Raji (cell line): ENCODE data around the gene CNOT6.

ENCODE experiments used
- POLR2A ChIP-seq: IDR thresholded peaks from 2 replicates; pipeline ENCODE4 v1.6.1; 2011; ENCODE audit warnings: low read depth, low read length, control low read depth; ENCODE audit not compliant: insufficient read depth

CNOT6 gene

GRCh38 chr5:180516440-180516839 lies 22.3 kb downstream of the CNOT6 start:
- TF ChIP-seq POLR2A: no peak

DNA sequence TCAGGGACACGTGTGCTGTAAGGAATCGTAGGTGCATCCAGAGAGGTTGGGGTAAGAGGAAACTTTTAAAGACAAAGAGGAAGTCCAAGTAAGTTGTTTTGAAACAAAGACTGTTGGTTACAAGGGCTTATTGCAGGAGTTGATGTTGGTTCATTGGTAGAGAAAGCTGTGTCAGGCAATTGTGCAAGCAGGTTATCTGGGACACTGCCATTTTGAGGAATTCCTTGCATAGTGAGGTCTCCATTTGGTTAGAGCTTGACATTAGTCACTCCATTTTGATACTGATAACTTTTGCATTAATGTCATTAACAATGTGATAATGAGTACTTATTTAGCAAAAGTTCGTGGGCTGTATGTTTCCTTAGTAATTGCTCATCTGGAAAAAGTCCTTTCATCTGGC lies 24.9 kb downstream of the CNOT6 start:
- TF ChIP-seq POLR2A: no peak

- no peak for TF ChIP-seq POLR2A
These were observed 26.9 kb downstream of the CNOT6 start for GRCh38 chr5:180521101-180521500.

DNA sequence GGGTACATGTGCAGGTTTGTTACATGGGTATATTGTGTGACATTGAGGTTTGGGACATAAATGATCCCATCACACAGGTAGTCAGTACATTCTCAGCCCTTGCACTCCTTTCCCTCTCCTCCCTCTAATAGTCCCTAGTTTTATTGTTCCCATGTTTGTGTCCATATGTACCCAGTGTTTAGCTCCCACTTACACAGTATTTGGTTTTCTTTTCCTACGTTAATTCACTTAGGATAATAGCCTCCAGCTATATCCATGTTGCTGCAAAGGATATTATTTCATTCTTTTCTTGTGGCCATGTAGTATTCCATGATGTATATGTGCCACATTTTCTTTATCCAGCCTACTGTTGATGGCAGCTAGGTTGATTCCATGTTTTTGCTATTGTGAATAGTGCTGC lies 27.4 kb downstream of the CNOT6 start:
- no peak for TF ChIP-seq POLR2A

- no peak for TF ChIP-seq POLR2A
These were observed 28.2 kb downstream of the CNOT6 start for GRCh38 chr5:180522330-180522729.

DNA sequence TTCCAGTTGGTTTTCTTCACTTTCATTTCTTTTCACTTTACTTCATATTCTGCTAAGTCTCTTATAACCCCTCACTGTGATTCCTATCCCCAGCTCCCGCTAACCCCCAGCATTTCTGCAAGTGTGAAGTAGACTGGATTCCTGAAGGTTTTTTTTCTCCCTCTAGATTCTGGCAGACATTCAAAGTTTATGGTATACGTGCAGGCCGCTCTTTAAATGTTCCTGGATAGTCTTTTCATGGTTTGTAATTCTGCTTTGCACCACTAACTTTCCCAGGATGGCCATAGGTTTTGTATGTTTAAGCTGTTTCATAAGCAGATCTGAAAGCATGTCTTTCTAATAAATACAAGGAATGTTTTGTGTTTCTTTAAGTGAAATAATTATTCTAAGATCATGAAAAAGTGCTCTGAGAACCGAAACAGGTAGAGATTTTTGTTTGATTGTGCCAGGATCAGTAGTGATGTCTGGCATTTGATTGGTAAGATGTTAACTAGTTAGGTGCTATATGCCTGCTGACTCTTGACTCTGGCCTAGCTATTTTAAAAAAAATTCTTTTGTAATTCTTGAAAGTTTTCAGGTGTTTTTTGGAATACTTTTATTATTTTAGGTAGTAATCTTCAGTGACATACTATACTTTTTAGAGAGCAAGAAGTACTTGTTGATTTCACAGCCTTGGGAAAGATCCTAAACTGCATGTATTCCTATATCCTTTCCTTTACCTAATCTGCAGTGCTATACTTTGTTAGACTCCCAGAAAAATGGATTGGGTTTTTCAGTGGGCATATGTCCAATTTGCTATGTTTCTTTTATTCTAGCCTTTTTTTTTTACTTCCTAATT lies 29.7 kb downstream of the CNOT6 start:
- TF ChIP-seq POLR2A: no peak

GRCh38 chr5:180525399-180525798 lies 31.2 kb downstream of the CNOT6 start:
- TF ChIP-seq POLR2A: no peak

GRCh38 chr5:180526269-180526668 lies 32.1 kb downstream of the CNOT6 start:
- no peak for TF ChIP-seq POLR2A

GRCh38 chr5:180527659-180528058 lies 33.5 kb downstream of the CNOT6 start:
- no peak for TF ChIP-seq POLR2A

- TF ChIP-seq POLR2A: no peak
These were observed 38.1 kb downstream of the CNOT6 start for GRCh38 chr5:180532268-180532667.

- TF ChIP-seq POLR2A: no peak
These were observed 39.7 kb downstream of the CNOT6 start for GRCh38 chr5:180533845-180534244.

DNA sequence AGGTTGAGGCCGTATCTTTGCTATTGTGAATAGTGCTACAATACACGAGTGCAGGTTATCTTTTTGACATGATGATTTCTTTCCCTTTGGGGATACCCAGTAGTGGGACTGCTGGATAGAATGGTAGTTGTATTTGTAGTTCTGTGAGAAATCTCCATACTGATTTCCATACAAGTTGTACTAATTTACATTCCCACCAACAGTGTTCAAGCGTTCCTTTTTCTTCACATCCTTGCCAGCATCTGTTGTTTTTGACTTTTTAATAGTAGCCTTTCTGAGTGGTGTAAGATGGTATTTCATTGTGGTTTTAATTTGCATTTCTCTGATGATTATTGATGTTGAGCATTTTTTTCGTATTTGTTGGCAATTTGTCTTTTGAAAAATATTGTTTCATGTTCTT lies 41.4 kb downstream of the CNOT6 start:
- TF ChIP-seq POLR2A: no peak

- no peak for TF ChIP-seq POLR2A
These were observed 46.0 kb downstream of the CNOT6 start for GRCh38 chr5:180540050-180540694.

- no peak for TF ChIP-seq POLR2A
These were observed 47.5 kb downstream of the CNOT6 start for GRCh38 chr5:180541710-180542109.

- TF ChIP-seq POLR2A: no peak
These were observed 51.1 kb downstream of the CNOT6 start for GRCh38 chr5:180545248-180545647.

DNA sequence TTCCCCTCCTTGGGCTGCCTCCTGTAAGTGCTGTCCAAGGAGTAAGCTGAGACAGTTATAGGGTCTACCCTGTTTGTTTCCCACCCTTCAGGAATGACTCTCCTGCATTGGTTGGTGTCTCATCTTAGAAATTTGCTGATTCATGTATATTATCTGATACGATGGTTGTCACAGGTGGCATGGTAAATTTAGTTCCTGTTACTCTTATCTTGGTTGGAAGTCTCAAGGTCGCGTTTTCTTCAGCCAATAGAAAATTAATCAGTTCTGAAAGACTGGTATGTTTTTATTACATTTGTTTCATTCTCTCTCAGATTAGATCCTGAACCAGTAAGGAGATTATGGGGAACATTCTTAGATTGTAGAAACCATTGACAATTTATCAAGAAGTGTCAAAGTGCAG lies 54.4 kb downstream of the CNOT6 start:
- TF ChIP-seq POLR2A: no peak

DNA sequence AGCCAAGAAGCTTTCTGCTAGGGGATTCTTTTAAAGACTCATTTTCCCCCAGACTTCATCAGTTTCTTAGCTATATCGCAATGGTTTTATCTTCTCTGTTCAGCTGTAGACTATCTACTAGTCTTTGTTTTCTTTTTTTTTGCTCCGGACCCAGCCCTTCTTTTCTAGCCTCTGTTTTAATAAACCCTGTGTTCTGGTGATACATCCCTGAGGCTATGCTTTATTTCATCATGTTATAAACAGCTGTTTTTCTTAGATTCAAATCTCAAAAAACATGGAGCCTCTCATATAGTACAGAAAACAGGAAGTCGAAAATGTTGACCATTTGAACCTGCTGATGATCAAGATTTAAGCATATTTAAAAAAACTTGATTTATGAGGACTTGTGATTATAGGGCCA lies 59.4 kb downstream of the CNOT6 start:
- TF ChIP-seq POLR2A: no peak

GRCh38 chr5:180555168-180555921 lies 61.2 kb downstream of the CNOT6 start:
- TF ChIP-seq POLR2A: no peak
